Fibroblast of peridontal ligament (primary cell): ENCODE data around the gene CNDP2.

Experiments used
- DNase-seq: peaks from one replicate; pipeline ENCODE4 v3.0.0-alpha.2; 2010; ENCODE audit errors: extremely low read depth

Gene CNDP2

GRCh38 chr18:74495581-74496507 lies at the start of gene CNDP2:
Gene CNDP2, plus strand, starts transcription at chr18:74496363. Its CDS starts 3,611 bp downstream, at chr18:74499974.
- peak; percentile 97 for DNase-seq

GRCh38 chr18:74446631-74447403 lies 49.3 kb upstream of the CNDP2 start:
- DNase-seq = no peak

GRCh38 chr18:74447404-74448152 lies 48.6 kb upstream of the CNDP2 start:
- DNase-seq = no peak

GRCh38 chr18:74450626-74451025 lies 45.5 kb upstream of the CNDP2 start:
- no peak for DNase-seq

- no peak for DNase-seq
These were observed 45.0 kb upstream of the CNDP2 start for GRCh38 chr18:74451148-74451547.

GRCh38 chr18:74453016-74453566 lies 43.1 kb upstream of the CNDP2 start:
- DNase-seq = no peak

GRCh38 chr18:74453642-74454198 lies 42.4 kb upstream of the CNDP2 start:
- no peak for DNase-seq

- DNase-seq = no peak
These were observed 41.8 kb upstream of the CNDP2 start for GRCh38 chr18:74454279-74454751.

- DNase-seq = no peak
These were observed 40.8 kb upstream of the CNDP2 start for GRCh38 chr18:74455386-74455785.

- DNase-seq = no peak
These were observed 40.2 kb upstream of the CNDP2 start for GRCh38 chr18:74456017-74456348.

GRCh38 chr18:74456349-74457042 lies 39.7 kb upstream of the CNDP2 start:
- DNase-seq = no peak

GRCh38 chr18:74457043-74457724 lies 39.0 kb upstream of the CNDP2 start, which contains the start of gene DIPK1C:
Gene DIPK1C, minus strand, starts transcription at chr18:74457308. Its CDS starts 49 bp downstream, at chr18:74457259.
- DNase-seq = no peak

GRCh38 chr18:74457725-74458421 lies 38.3 kb upstream of the CNDP2 start:
- no peak for DNase-seq

GRCh38 chr18:74459889-74460288 lies 36.3 kb upstream of the CNDP2 start:
- no peak for DNase-seq

GRCh38 chr18:74460825-74461224 lies 35.3 kb upstream of the CNDP2 start:
- no peak for DNase-seq

GRCh38 chr18:74463254-74463653 lies 32.9 kb upstream of the CNDP2 start:
- no peak for DNase-seq

GRCh38 chr18:74463983-74464382 lies 32.2 kb upstream of the CNDP2 start:
- DNase-seq = no peak

GRCh38 chr18:74465775-74466174 lies 30.4 kb upstream of the CNDP2 start:
- DNase-seq = no peak

GRCh38 chr18:74468547-74469061 lies 27.6 kb upstream of the CNDP2 start:
- DNase-seq = no peak
